Thymus (tissue), 11 donors: ENCODE data around the gene TCAIM. TPM values are rescaled to one million over a fixed set of nuclear protein-coding genes. Genes with fewer than 3 reads are reported as not detected.

Experiments
- DNase-seq, 9 donors: peaks; one replicate each; pipeline ENCODE4 v3.0.0-alpha.2; 2013; ENCODE audit warnings: low spot score in 9 of 9, low read depth in 6 of 9, missing footprints in 1 of 9
- H3K27ac ChIP-seq, 2 donors: one replicate each; pipeline ENCODE4 v1.5.1; 2013; ENCODE audit warnings: control low read depth in 1 of 2, low read depth in 1 of 2, low read length in 1 of 2, mild to moderate bottlenecking in 1 of 2, moderate library complexity in 1 of 2
- H3K27me3 ChIP-seq, 2 donors: one replicate each; pipeline ENCODE4 v1.5.1; 2013; ENCODE audit warnings: low read length in 1 of 2; ENCODE audit not compliant: control insufficient read depth in 2 of 2, insufficient read depth in 1 of 2
- H3K36me3 ChIP-seq, 2 donors: one replicate each; pipeline ENCODE4 v1.5.1; 2013; ENCODE audit warnings: low read length in 1 of 2, mild to moderate bottlenecking in 1 of 2, moderate library complexity in 1 of 2; ENCODE audit not compliant: control insufficient read depth in 2 of 2, insufficient read depth in 2 of 2
- H3K4me1 ChIP-seq, 2 donors: one replicate each; pipeline ENCODE4 v1.5.1; 2013; ENCODE audit warnings: low read length in 2 of 2; ENCODE audit not compliant: control insufficient read depth in 2 of 2, insufficient read depth in 2 of 2
- H3K4me3 ChIP-seq, 2 donors: one replicate each; pipeline ENCODE4 v1.5.1; 2013; ENCODE audit warnings: low read length in 2 of 2, control low read depth in 1 of 2, mild to moderate bottlenecking in 1 of 2
- H3K9me3 ChIP-seq, 2 donors: one replicate each; pipeline ENCODE4 v1.5.1; 2013; ENCODE audit warnings: low read length in 1 of 2, mild to moderate bottlenecking in 1 of 2; ENCODE audit not compliant: control insufficient read depth in 2 of 2, insufficient read depth in 1 of 2
- WGBS: extraction: QIAGEN DNeasy Blood & Tissue Kit; methylation state at CpG from one replicate; pipeline ENCODE4 v1.1.7; 2013; 5-methylcytosine and 5-hydroxymethylcytosine counted together
- polyA plus RNA-seq: library from polyadenylated mRNA; stranded (reverse); fragments of 200-250 nt; gene quantifications from one replicate; pipeline ENCODE4 v1.2.3, GENCODE V29; 2013
- total RNA-seq: library from RNA; stranded (reverse); fragments of 120-200 nt; gene quantifications from one replicate; pipeline ENCODE4 v1.2.4, GENCODE V29; 2013
- donor health status: healthy.

The TCAIM gene
- total and polyA plus RNA-seq, 2 donors = 18.1 to 19.0 TPM

- Histone ChIP-seq H3K27ac (no peak overlapping the region), H3K36me3 (no peaks in the 10 kb centered on the region), H3K4me3 (no peak overlapping the region), H3K4me1 (no peaks in the 10 kb centered on the region), H3K9me3 (no peaks in the 10 kb centered on the region), H3K27me3 (no peaks in the 10 kb centered on the region)
- 95% methylated on average over 3 of the region's 3 CpGs for WGBS
- DNase-seq = no peak
Observed at GRCh38 chr3:44427683-44428082, 89.1 kb downstream of the TCAIM start.

GRCh38 chr3:44428910-44429309, 90.3 kb downstream of the TCAIM start:
- Histone ChIP-seq H3K4me3 (no peak overlapping the region), H3K36me3 (no peaks in the 10 kb centered on the region), H3K27me3 (no peaks in the 10 kb centered on the region), H3K9me3 (peaks cover 0 to 3% of the 10 kb centered on the region in 2 donors), H3K27ac (no peak overlapping the region), H3K4me1 (no peaks in the 10 kb centered on the region)
- DNase-seq = no peak
- 96% methylated on average over 7 of the region's 7 CpGs for WGBS

GRCh38 chr3:44429459-44429858, 90.9 kb downstream of the TCAIM start:
- no peak overlapping the region for H3K27ac ChIP-seq
- H3K27me3 ChIP-seq = no peaks in the 10 kb centered on the region
- no peak overlapping the region for H3K4me3 ChIP-seq
- no peak for DNase-seq
- H3K9me3 ChIP-seq = peaks cover 0 to 3% of the 10 kb centered on the region in 2 donors
- no peaks in the 10 kb centered on the region for H3K4me1 ChIP-seq
- 96% methylated on average over 6 of the region's 6 CpGs for WGBS
- no peaks in the 10 kb centered on the region for H3K36me3 ChIP-seq

- no peak for DNase-seq
- Histone ChIP-seq H3K27me3 (no peaks in the 10 kb centered on the region), H3K9me3 (peaks cover 0 to 3% of the 10 kb centered on the region in 2 donors), H3K27ac (no peak overlapping the region), H3K4me3 (no peak overlapping the region), H3K4me1 (no peaks in the 10 kb centered on the region), H3K36me3 (no peaks in the 10 kb centered on the region)
- WGBS = 93% methylated on average over 4 of the region's 4 CpGs
Observed at GRCh38 chr3:44430466-44430865, 91.9 kb downstream of the TCAIM start.

DNA sequence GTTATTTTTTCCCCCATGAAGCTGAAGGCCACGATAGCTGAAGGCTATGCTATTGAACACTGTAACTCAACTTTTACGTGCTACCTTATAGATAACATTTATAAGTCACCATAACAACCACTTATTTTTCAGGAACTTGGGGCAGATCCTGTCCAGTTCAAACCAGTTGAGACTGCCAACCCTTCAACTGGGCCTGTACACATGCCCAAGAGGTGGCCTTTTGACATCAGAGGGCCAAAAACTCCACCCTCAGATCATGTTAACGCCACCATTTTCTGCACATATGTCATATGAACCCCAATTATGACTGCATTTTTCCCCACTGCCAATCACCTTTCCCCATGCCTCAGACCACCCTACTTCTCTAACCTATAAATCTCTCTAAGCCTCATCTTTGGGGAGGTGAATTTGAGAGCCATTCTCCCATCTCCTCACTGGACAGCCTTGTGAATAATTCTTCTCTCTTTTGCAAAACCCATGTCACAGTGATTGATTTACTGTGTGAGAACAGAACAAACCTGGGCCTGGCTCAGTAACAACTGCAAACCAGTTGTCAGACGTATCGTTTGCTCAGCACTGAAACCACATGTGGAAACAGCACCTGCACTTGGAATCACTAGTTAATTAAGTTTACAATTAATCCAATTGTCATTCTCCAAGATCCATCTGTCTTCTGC, 96.4 kb downstream of the TCAIM start:
- WGBS = 92% methylated on average over 5 of the region's 5 CpGs
- Histone ChIP-seq H3K27me3 (no peaks in the 10 kb centered on the region), H3K36me3 (no peaks in the 10 kb centered on the region), H3K4me3 (no peak overlapping the region), H3K27ac (no peak overlapping the region), H3K9me3 (peaks cover 0 to 6% of the 10 kb centered on the region in 2 donors), H3K4me1 (peaks cover 7 to 11% of the 10 kb centered on the region in 2 donors)
- no peak for DNase-seq

DNA sequence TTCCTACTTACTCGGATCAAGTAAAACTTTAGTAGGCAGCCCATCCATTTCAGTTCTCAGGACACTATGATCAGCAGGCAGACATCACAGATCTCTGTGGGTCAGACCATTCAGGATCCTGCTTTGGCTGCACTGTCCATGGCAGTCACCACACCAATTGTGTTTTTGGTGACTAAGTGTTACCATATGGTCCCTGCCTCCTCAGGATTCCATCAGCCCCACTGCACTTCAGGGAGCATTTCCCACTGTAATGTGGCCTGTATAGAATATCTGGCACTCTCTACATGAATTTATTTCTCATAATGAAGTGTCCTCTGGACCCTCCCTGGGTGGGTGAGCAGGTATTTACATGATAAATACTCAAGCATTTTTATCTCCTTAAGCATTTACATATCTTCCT, 97.6 kb downstream of the TCAIM start:
- no peaks in the 10 kb centered on the region for H3K27me3 ChIP-seq
- WGBS = 98% methylated on average over 1 of the region's 1 CpG
- H3K4me3 ChIP-seq = no peak overlapping the region
- peaks cover 12 to 17% of the 10 kb centered on the region in 2 donors for H3K4me1 ChIP-seq
- DNase-seq = no peak
- peaks cover 0 to 6% of the 10 kb centered on the region in 2 donors for H3K9me3 ChIP-seq
- H3K27ac ChIP-seq = no peak overlapping the region
- H3K36me3 ChIP-seq = no peaks in the 10 kb centered on the region

DNA sequence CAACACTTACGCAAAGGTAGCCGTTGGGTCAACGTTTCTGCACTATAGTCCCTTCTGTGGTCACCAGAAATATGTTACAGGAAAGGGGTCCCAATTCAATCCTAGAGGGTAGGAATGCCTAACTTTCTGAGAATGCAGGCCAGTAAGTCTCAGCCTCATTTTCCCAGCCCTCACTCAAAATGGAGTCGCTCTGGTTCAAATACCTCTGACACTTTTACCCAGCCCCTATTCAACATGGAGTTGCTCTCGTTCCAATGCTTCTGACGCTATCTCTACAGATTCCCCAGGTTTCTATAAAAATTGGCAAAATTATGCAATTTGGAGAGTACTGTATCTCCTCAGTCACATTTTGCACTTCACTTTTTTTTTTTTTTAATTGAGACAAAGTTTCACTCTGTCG, 99.2 kb downstream of the TCAIM start:
- H3K9me3 ChIP-seq = peaks cover 0 to 6% of the 10 kb centered on the region in 2 donors
- 96% methylated on average over 7 of the region's 7 CpGs for WGBS

GRCh38 chr3:44439499-44440295, 101.1 kb downstream of the TCAIM start:
- peaks cover 7 to 12% of the 10 kb centered on the region in 2 donors for H3K36me3 ChIP-seq
- DNase-seq = peak; percentile 32 to 83 (median 47)
- peak overlapping the region; percentile 75 to 84 for H3K27ac ChIP-seq
- peaks cover 0 to 3% of the 10 kb centered on the region in 2 donors for H3K9me3 ChIP-seq
- 4% methylated on average over 7 of the region's 7 CpGs for WGBS
- H3K4me3 ChIP-seq = no peak overlapping the region
- no peaks in the 10 kb centered on the region for H3K27me3 ChIP-seq
- peaks cover 14 to 25% of the 10 kb centered on the region in 2 donors for H3K4me1 ChIP-seq

More for the DNA sequence above, 99.2 kb downstream of the TCAIM start:
- Histone ChIP-seq H3K27ac (no peak overlapping the region), H3K4me3 (no peak overlapping the region), H3K4me1 (peaks cover 14 to 22% of the 10 kb centered on the region in 2 donors), H3K36me3 (peaks cover 0 to 1% of the 10 kb centered on the region in 2 donors), H3K27me3 (no peaks in the 10 kb centered on the region)
- no peak for DNase-seq
